ENCODE results near the gene SCPEP1.

Gene SCPEP1

GRCh38 chr17:56933151-56933745 is 44.7 kb upstream of the SCPEP1 start:
- TF ChIP-seq TCF12 (IDR thresholded peaks at IDR 0.05; ENCODE audit: low read depth) (no peak), USF1 (IDR thresholded peaks at IDR 0.05) (no peak), EGR1 (IDR thresholded peaks at IDR 0.05) (no peak), YY1 (IDR thresholded peaks at IDR 0.05; ENCODE audit: low read depth) (no peak), ZBTB7A (IDR thresholded peaks at IDR 0.05; ENCODE audit: low read depth) (no peak), NFIC (IDR thresholded peaks at IDR 0.05) (no peak), TAF1 (IDR thresholded peaks at IDR 0.05; ENCODE audit: low read depth) (no peak), CEBPB (IDR thresholded peaks at IDR 0.05) (no peak), TEAD4 (IDR thresholded peaks at IDR 0.05) (no peak), RAD21 (IDR thresholded peaks at IDR 0.05; ENCODE audit: low read depth) (no peak), EP300 (IDR thresholded peaks at IDR 0.05; ENCODE audit: borderline replicate concordance) (no peak)

DNA sequence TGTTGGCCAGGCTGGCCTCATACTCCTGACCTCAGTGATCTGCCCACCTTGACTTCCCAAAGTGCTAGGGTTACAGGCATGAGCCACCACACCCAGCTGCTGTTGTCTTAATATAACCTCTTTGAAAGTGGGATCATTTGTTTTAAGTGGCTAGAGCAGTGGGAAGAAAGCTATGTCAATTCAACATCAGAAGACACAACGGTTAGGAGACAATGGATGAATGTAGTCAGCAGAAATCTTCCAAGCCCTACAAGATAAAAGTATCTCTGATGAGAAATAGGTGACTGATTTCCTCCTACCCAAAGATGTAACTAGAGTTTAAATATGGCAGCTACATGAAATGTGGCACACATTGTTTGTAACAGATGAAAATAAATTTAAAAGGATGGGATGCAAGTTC is 44.1 kb upstream of the SCPEP1 start:
- TF ChIP-seq CREB1 (IDR thresholded peaks at IDR 0.05; ENCODE audit: low read depth), result no peak
- no peak for TF ChIP-seq TAF1 (IDR thresholded peaks at IDR 0.05; ENCODE audit: low read depth)
- no peak for TF ChIP-seq TEAD4 (IDR thresholded peaks at IDR 0.05)
- TF ChIP-seq, protein P1, sequence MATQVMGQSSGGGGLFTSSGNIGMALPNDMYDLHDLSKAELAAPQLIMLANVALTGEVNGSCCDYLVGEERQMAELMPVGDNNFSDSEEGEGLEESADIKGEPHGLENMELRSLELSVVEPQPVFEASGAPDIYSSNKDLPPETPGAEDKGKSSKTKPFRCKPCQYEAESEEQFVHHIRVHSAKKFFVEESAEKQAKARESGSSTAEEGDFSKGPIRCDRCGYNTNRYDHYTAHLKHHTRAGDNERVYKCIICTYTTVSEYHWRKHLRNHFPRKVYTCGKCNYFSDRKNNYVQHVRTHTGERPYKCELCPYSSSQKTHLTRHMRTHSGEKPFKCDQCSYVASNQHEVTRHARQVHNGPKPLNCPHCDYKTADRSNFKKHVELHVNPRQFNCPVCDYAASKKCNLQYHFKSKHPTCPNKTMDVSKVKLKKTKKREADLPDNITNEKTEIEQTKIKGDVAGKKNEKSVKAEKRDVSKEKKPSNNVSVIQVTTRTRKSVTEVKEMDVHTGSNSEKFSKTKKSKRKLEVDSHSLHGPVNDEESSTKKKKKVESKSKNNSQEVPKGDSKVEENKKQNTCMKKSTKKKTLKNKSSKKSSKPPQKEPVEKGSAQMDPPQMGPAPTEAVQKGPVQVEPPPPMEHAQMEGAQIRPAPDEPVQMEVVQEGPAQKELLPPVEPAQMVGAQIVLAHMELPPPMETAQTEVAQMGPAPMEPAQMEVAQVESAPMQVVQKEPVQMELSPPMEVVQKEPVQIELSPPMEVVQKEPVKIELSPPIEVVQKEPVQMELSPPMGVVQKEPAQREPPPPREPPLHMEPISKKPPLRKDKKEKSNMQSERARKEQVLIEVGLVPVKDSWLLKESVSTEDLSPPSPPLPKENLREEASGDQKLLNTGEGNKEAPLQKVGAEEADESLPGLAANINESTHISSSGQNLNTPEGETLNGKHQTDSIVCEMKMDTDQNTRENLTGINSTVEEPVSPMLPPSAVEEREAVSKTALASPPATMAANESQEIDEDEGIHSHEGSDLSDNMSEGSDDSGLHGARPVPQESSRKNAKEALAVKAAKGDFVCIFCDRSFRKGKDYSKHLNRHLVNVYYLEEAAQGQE (IDR thresholded peaks at IDR 0.05; ENCODE audit: low read depth), result no peak
- no peak for TF ChIP-seq NFIC (IDR thresholded peaks at IDR 0.05)
- TF ChIP-seq RAD21 (IDR thresholded peaks at IDR 0.05; ENCODE audit: low read depth), result no peak
- no peak for TF ChIP-seq USF1 (IDR thresholded peaks at IDR 0.05)
- TF ChIP-seq MAX (IDR thresholded peaks at IDR 0.05), result no peak
- no peak for TF ChIP-seq TCF12 (IDR thresholded peaks at IDR 0.05; ENCODE audit: low read depth)
- no peak for TF ChIP-seq YY1 (IDR thresholded peaks at IDR 0.05; ENCODE audit: low read depth)
- TF ChIP-seq EP300 (IDR thresholded peaks at IDR 0.05; ENCODE audit: borderline replicate concordance), result no peak
- no peak for TF ChIP-seq FOXM1 (IDR thresholded peaks at IDR 0.05; ENCODE audit: borderline replicate concordance, low read depth)
- TF ChIP-seq EGR1 (IDR thresholded peaks at IDR 0.05), result no peak
- no peak for TF ChIP-seq ZBTB7A (IDR thresholded peaks at IDR 0.05; ENCODE audit: low read depth)
- no peak for TF ChIP-seq CEBPB (IDR thresholded peaks at IDR 0.05)

GRCh38 chr17:56934280-56934679 is 43.7 kb upstream of the SCPEP1 start:
- TF ChIP-seq NFIC (IDR thresholded peaks at IDR 0.05) (no peak), TEAD4 (IDR thresholded peaks at IDR 0.05) (no peak), CEBPB (IDR thresholded peaks at IDR 0.05) (no peak), YY1 (IDR thresholded peaks at IDR 0.05; ENCODE audit: low read depth) (no peak), FOXM1 (IDR thresholded peaks at IDR 0.05; ENCODE audit: borderline replicate concordance, low read depth) (no peak), TAF1 (IDR thresholded peaks at IDR 0.05; ENCODE audit: low read depth) (no peak), TCF12 (IDR thresholded peaks at IDR 0.05; ENCODE audit: low read depth) (no peak), EP300 (IDR thresholded peaks at IDR 0.05; ENCODE audit: borderline replicate concordance) (no peak), ZBTB7A (IDR thresholded peaks at IDR 0.05; ENCODE audit: low read depth) (no peak), RAD21 (IDR thresholded peaks at IDR 0.05; ENCODE audit: low read depth) (no peak), CREB1 (IDR thresholded peaks at IDR 0.05; ENCODE audit: low read depth) (no peak), EGR1 (IDR thresholded peaks at IDR 0.05) (no peak), MAX (IDR thresholded peaks at IDR 0.05) (no peak), USF1 (IDR thresholded peaks at IDR 0.05) (no peak)
- TF ChIP-seq, protein P1 (IDR thresholded peaks at IDR 0.05; ENCODE audit: low read depth), result no peak

DNA sequence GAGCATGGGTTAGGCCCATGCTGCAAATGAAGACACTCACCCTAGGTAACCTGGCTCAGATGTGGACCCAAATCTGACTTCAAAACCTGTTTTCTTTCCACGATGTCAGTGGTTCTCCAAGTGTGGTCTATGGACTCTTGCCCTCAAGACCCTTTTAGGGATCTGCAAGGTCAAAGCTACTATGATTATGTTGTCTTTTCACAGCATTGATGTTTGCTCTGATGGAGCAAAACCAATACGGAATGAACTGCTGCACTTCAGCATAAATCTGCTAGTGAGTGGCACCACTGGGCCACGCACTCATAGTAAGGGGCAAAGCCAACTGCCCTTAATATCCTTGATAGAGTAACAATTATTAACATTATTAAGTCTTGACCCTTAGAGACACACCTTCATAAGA is 42.5 kb upstream of the SCPEP1 start:
- TF ChIP-seq TCF12 (IDR thresholded peaks at IDR 0.05; ENCODE audit: low read depth), result no peak
- TF ChIP-seq CREB1 (IDR thresholded peaks at IDR 0.05; ENCODE audit: low read depth), result no peak
- TF ChIP-seq ZBTB7A (IDR thresholded peaks at IDR 0.05; ENCODE audit: low read depth), result no peak
- no peak for TF ChIP-seq TEAD4 (IDR thresholded peaks at IDR 0.05)
- no peak for TF ChIP-seq NFIC (IDR thresholded peaks at IDR 0.05)
- TF ChIP-seq EGR1 (IDR thresholded peaks at IDR 0.05), result no peak
- no peak for TF ChIP-seq CEBPB (IDR thresholded peaks at IDR 0.05)
- TF ChIP-seq FOXM1 (IDR thresholded peaks at IDR 0.05; ENCODE audit: borderline replicate concordance, low read depth), result no peak

DNA sequence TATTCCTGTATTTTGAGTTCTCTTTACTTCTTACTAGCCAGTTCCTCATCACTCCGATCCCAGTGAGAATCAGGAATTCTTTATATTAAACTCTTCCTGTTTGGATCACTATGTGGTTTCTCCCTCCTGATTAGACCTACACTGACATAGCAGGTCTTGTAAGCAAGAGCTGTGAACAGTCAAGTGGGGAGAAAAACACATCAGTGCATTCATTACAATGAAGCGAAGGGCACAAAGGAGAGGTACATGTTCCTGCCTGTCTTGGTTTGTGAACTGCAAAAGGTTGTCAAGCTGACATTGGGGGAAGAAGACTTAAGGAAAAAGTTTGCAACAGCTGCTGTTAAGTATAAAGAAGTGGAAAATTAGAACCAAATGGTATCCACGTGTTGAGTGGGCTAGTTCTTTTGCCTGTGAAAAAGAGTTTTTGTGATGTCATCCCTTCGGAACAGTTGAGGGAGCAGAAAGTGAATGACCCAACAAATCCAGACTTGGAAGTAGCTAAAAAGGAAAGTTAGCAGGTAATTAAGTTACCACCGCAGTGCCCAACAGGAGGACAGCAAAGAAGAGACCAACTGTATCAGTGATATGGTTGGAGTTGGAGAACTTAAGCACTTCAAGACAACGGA is 41.1 kb upstream of the SCPEP1 start:
- TF ChIP-seq CREB1 (IDR thresholded peaks at IDR 0.05; ENCODE audit: low read depth) (no peak), FOXM1 (IDR thresholded peaks at IDR 0.05; ENCODE audit: borderline replicate concordance, low read depth) (no peak), EP300 (IDR thresholded peaks at IDR 0.05; ENCODE audit: borderline replicate concordance) (no peak), TCF12 (IDR thresholded peaks at IDR 0.05; ENCODE audit: low read depth) (no peak), NFIC (IDR thresholded peaks at IDR 0.05) (no peak), USF1 (IDR thresholded peaks at IDR 0.05) (no peak), ZBTB7A (IDR thresholded peaks at IDR 0.05; ENCODE audit: low read depth) (no peak), MAX (IDR thresholded peaks at IDR 0.05) (no peak), TAF1 (IDR thresholded peaks at IDR 0.05; ENCODE audit: low read depth) (no peak), EGR1 (IDR thresholded peaks at IDR 0.05) (no peak), YY1 (IDR thresholded peaks at IDR 0.05; ENCODE audit: low read depth) (no peak), CEBPB (IDR thresholded peaks at IDR 0.05) (no peak)
- TF ChIP-seq, protein P1 (IDR thresholded peaks at IDR 0.05; ENCODE audit: low read depth), result no peak

Data from Ishikawa (cell line).